Osteocyte (in vitro differentiated cells): ENCODE results near the gene KIFC1. TPM values are rescaled to one million over a fixed set of nuclear protein-coding genes. Genes with fewer than 3 reads are reported as not detected.

Source experiments
- DNase-seq: peaks from one replicate; pipeline ENCODE4 v3.0.0; 2021; ENCODE audit warnings: mixed read lengths; ENCODE audit not compliant: unreplicated experiment; ENCODE audit errors: extremely low spot score
- H3K27ac Mint-ChIP-seq: one replicate; pipeline ENCODE4 v1.8.0; 2021; ENCODE audit warnings: mild to moderate bottlenecking, mixed read lengths; ENCODE audit not compliant: unreplicated experiment
- H3K27me3 Mint-ChIP-seq: one replicate; pipeline ENCODE4 v1.8.0; 2021; ENCODE audit warnings: mixed read lengths; ENCODE audit not compliant: unreplicated experiment
- H3K36me3 Mint-ChIP-seq: one replicate; pipeline ENCODE4 v1.8.0; 2021; ENCODE audit warnings: mixed read lengths; ENCODE audit not compliant: unreplicated experiment
- H3K4me1 Mint-ChIP-seq: one replicate; pipeline ENCODE4 v1.8.0; 2021; ENCODE audit warnings: mixed read lengths; ENCODE audit not compliant: unreplicated experiment
- H3K4me3 Mint-ChIP-seq: one replicate; pipeline ENCODE4 v1.8.0; 2021; ENCODE audit warnings: mild to moderate bottlenecking, moderate library complexity, mixed read lengths; ENCODE audit not compliant: unreplicated experiment
- H3K9me3 Mint-ChIP-seq: one replicate; pipeline ENCODE4 v1.8.0; 2021; ENCODE audit warnings: mixed read lengths; ENCODE audit not compliant: unreplicated experiment
- total RNA-seq: library from RNA; stranded (reverse); gene quantifications from 2 replicates; pipeline ENCODE4 v1.2.1, GENCODE V29; 2021
- TF ChIP-seq, protein P1 (sequence below): fragments of 200-600 bp; sonication (generic); IDR thresholded peaks from 2 replicates; pipeline ENCODE4 v1.5.0; 2021; ENCODE audit warnings: antibody characterized with exemption, mild to moderate bottlenecking, moderate library complexity

The KIFC1 gene
- total RNA-seq, 1 donor from 2014 or later, result 10.8 TPM

DNA sequence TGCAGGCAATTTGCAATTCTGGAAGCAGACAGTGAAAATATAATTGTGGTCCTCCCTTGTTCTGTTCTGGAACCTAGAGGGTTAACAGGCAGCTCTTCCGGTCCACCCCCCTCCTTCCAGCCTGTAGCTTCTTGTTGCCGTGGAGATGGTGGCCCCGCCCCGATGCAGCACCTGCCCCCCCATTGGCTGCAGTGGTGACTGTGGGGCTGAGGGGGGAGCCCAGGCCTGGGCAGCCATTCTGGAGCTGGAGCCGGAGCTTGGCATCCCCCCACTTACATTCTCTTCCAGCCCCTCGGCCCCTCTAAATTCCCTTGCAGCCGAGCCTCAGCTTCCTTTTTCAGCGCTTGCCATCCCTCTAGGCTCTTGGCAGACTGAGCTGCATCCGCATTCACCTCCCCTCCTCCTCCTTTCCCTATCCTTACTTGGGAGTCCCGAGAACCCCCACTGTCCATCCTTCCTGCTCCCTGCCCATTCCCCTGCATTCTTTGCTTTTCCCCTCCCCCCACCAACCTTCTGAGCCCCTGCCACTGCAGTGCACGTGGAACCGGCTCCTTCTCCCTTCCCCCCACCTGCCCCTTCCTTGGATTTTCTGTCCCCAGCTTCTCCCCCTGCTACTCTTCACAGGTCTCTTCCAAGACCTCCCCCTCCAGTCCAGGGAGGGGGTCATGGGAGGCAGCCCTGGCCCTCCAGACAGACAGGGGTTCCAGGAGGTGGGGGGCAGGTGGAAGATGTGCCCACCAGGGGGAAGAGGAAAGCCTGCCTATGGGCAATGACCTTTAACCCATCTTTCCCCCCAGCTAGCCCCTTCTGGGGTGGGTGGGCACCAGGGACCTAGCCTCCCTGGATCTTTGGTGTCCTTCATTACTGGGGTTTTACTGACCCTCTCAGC lies 39.6 kb downstream of the KIFC1 start:
- no peak for DNase-seq
- H3K36me3 Mint-ChIP-seq, result peaks cover 18% of the 10 kb centered on the region
- TF ChIP-seq, protein P1, sequence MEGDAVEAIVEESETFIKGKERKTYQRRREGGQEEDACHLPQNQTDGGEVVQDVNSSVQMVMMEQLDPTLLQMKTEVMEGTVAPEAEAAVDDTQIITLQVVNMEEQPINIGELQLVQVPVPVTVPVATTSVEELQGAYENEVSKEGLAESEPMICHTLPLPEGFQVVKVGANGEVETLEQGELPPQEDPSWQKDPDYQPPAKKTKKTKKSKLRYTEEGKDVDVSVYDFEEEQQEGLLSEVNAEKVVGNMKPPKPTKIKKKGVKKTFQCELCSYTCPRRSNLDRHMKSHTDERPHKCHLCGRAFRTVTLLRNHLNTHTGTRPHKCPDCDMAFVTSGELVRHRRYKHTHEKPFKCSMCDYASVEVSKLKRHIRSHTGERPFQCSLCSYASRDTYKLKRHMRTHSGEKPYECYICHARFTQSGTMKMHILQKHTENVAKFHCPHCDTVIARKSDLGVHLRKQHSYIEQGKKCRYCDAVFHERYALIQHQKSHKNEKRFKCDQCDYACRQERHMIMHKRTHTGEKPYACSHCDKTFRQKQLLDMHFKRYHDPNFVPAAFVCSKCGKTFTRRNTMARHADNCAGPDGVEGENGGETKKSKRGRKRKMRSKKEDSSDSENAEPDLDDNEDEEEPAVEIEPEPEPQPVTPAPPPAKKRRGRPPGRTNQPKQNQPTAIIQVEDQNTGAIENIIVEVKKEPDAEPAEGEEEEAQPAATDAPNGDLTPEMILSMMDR, result no peak
- no peaks in the 10 kb centered on the region for H3K27me3 Mint-ChIP-seq
- H3K4me1 Mint-ChIP-seq, result peaks cover 61% of the 10 kb centered on the region
- H3K9me3 Mint-ChIP-seq, result no peaks in the 10 kb centered on the region
- H3K4me3 Mint-ChIP-seq, result peak overlapping the region; percentile 40
- no peak overlapping the region for H3K27ac Mint-ChIP-seq

- no peak for DNase-seq
- no peak overlapping the region for H3K4me3 Mint-ChIP-seq
- TF ChIP-seq, protein P1, result no peak
- H3K27me3 Mint-ChIP-seq, result no peaks in the 10 kb centered on the region
- H3K9me3 Mint-ChIP-seq, result no peaks in the 10 kb centered on the region
- peaks cover 24% of the 10 kb centered on the region for H3K36me3 Mint-ChIP-seq
- no peak overlapping the region for H3K27ac Mint-ChIP-seq
- peaks cover 54% of the 10 kb centered on the region for H3K4me1 Mint-ChIP-seq
These were observed 40.4 kb downstream of the KIFC1 start for GRCh38 chr6:33431880-33432541.

- TF ChIP-seq, protein P1, result no peak
- Mint-ChIP-seq H3K36me3 (peaks cover 27% of the 10 kb centered on the region), H3K4me1 (peaks cover 49% of the 10 kb centered on the region), H3K27me3 (no peaks in the 10 kb centered on the region), H3K9me3 (no peaks in the 10 kb centered on the region), H3K4me3 (no peak overlapping the region), H3K27ac (no peak overlapping the region)
- DNase-seq, result no peak
These were observed 40.9 kb downstream of the KIFC1 start for GRCh38 chr6:33432546-33432945.

DNA sequence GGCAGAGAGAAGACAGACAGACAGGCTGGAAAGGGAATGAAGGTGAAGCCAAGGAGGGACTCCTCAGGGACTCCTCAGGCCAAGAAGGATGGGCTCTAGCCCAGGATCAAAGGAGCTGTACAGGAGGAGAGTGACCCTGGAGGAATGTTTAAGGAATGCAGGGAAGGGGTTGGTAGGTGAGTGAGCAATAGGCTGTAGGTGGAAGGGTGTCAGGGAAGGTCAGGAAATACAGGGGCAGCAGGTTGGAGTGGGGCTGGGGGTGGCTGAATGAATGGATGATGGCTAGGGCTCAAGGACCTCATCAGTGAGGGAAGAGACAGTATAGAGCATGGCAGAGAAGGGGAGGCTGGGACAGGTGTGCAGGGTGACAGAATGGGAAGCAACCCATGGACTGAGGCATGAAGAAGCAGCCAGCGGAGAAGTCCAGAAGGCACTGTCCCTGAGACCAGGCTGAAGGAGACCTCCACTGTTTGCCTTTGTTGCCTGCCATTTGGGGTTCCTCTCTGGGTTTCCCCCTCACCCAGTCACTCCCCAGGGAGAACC lies 41.4 kb downstream of the KIFC1 start:
- TF ChIP-seq, protein P1, result no peak
- Mint-ChIP-seq H3K4me3 (no peak overlapping the region), H3K9me3 (no peaks in the 10 kb centered on the region), H3K27me3 (no peaks in the 10 kb centered on the region), H3K36me3 (peaks cover 27% of the 10 kb centered on the region), H3K27ac (no peak overlapping the region), H3K4me1 (peaks cover 47% of the 10 kb centered on the region)
- DNase-seq, result no peak
